HepG2 (cell line): ENCODE results near the gene PHF3. TPM values are rescaled to one million over a fixed set of nuclear protein-coding genes. Genes with fewer than 3 reads are reported as not detected.

Experiments used
- ASH2L ChIP-seq: fragments of 300-600, 200-600 bp; sonication (generic); IDR thresholded peaks from 2 replicates; pipeline ENCODE4 v1.7.0; 2017; ENCODE audit warnings: low read depth, mild to moderate bottlenecking, moderate library complexity, mixed read lengths, low read length; ENCODE audit not compliant: insufficient read length
- ATF3 ChIP-seq: sonication (generic); formaldehyde crosslinking; IDR thresholded peaks from 2 replicates; pipeline ENCODE4 v1.4.0; 2020; ENCODE audit warnings: missing genetic modification reagents
- ATF7-NPFF ChIP-seq: sonication (generic); formaldehyde crosslinking; IDR thresholded peaks from 2 replicates; pipeline ENCODE4 v1.8.1; 2023; ENCODE audit warnings: mild to moderate bottlenecking, low read depth, missing genetic modification reagents, moderate library complexity
- ATRX ChIP-seq: sonication (generic); formaldehyde crosslinking; IDR thresholded peaks from 2 replicates; pipeline ENCODE4 v1.4.0; 2020; ENCODE audit warnings: missing genetic modification reagents, borderline replicate concordance
- HMG20B ChIP-seq: conservative IDR thresholded peaks from 2 replicates; pipeline ENCODE4 v1.6.1; 2016; ENCODE audit warnings: missing genetic modification reagents, missing compliant biosample characterization
- HNRNPLL ChIP-seq: fragments of 200-400 bp; formaldehyde crosslinking; IDR thresholded peaks from 2 replicates; pipeline ENCODE4 v1.6.1; 2017; ENCODE audit warnings: mild to moderate bottlenecking, low read depth, low read length; ENCODE audit not compliant: poor library complexity, severe bottlenecking
- JARID2 ChIP-seq: sonication (generic); formaldehyde crosslinking; IDR thresholded peaks from 2 replicates; pipeline ENCODE4 v1.8.1; 2023; ENCODE audit warnings: missing genetic modification reagents, inconsistent platforms; ENCODE audit not compliant: insufficient replicate concordance
- PAWR ChIP-seq: sonication (generic); formaldehyde crosslinking; IDR thresholded peaks from 2 replicates; pipeline ENCODE4 v1.4.0; 2020; ENCODE audit warnings: missing genetic modification reagents, mild to moderate bottlenecking, borderline replicate concordance
- TSC22D2 ChIP-seq: sonication (generic); formaldehyde crosslinking; IDR thresholded peaks from 2 replicates; pipeline ENCODE4 v1.5.1; 2020; ENCODE audit warnings: missing genetic modification reagents, mild to moderate bottlenecking, borderline replicate concordance
- ZBTB10 ChIP-seq: sonication (generic); formaldehyde crosslinking; IDR thresholded peaks from 2 replicates; pipeline ENCODE4 v1.4.0; 2020; ENCODE audit warnings: missing genetic modification reagents, borderline replicate concordance
- ZBTB25 ChIP-seq: IDR thresholded peaks from 2 replicates; pipeline ENCODE4 v1.6.1; 2018; ENCODE audit warnings: missing genetic modification reagents
- ZMYM3 ChIP-seq: sonication (generic); formaldehyde crosslinking; IDR thresholded peaks from 2 replicates; pipeline ENCODE4 v1.5.1; 2020; ENCODE audit warnings: mild to moderate bottlenecking, missing genetic modification reagents
- ZNF121 ChIP-seq: sonication (generic); formaldehyde crosslinking; IDR thresholded peaks from 2 replicates; pipeline ENCODE4 v1.5.0; 2020; ENCODE audit warnings: mild to moderate bottlenecking, missing genetic modification reagents
- ZNF207 ChIP-seq: fragments of 450-650 bp; IDR thresholded peaks from 2 replicates; pipeline ENCODE4 v1.6.1; 2016; ENCODE audit warnings: antibody characterized with exemption, borderline replicate concordance
- ZNF382 ChIP-seq: sonication (generic); formaldehyde crosslinking; IDR thresholded peaks from 2 replicates; pipeline ENCODE4 v1.5.0; 2020; ENCODE audit warnings: missing genetic modification reagents, mild to moderate bottlenecking, borderline replicate concordance
- ZNF430 ChIP-seq: sonication (generic); formaldehyde crosslinking; IDR thresholded peaks from 2 replicates; pipeline ENCODE4 v1.9.0; 2021; ENCODE audit warnings: mild to moderate bottlenecking, missing genetic modification reagents
- ZNF576 ChIP-seq: sonication (generic); formaldehyde crosslinking; IDR thresholded peaks from 2 replicates; pipeline ENCODE4 v1.4.0; 2020; ENCODE audit warnings: mild to moderate bottlenecking, missing genetic modification reagents
- ZNF589 ChIP-seq: sonication (generic); formaldehyde crosslinking; conservative IDR thresholded peaks from 2 replicates; pipeline ENCODE4 v1.8.0; 2022; ENCODE audit warnings: mild to moderate bottlenecking, moderate library complexity, missing genetic modification reagents
- ZNF609 ChIP-seq: sonication (generic); formaldehyde crosslinking; IDR thresholded peaks from 2 replicates; pipeline ENCODE4 v1.4.0; 2020; ENCODE audit warnings: mild to moderate bottlenecking, missing genetic modification reagents, borderline replicate concordance
- ZNF672 ChIP-seq: sonication (generic); formaldehyde crosslinking; IDR thresholded peaks from 2 replicates; pipeline ENCODE4 v1.8.1; 2022; ENCODE audit warnings: missing genetic modification reagents
- polyA plus RNA-seq, 8 experiments: library from polyadenylated mRNA; depleted of rRNA in 3 of 8; stranded (reverse) in 7 of 8; unstranded in 1 of 8; fragments of >200 nt; fragmentation: Illumina TruSeq in 4 of 8; extraction: Trizol in 4 of 8; gene quantifications; 2 replicates each; pipeline versions ENCODE4 v1.2.1 to v1.2.3, GENCODE V29; 2011 to 2016; ENCODE audit warnings: low read depth in 4 of 8, missing spikeins in 1 of 8, mixed read lengths in 1 of 8; ENCODE audit not compliant: insufficient read depth in 1 of 8
- total RNA-seq, 5 experiments: library from RNA; depleted of rRNA; stranded (reverse); fragments of >200 nt; fragmentation: Illumina TruSeq; extraction: Trizol; gene quantifications; 2 replicates each; pipeline ENCODE4 v1.2.3, GENCODE V29; 2016; ENCODE audit warnings: low read depth in 1 of 5

The PHF3 gene
- total and polyA plus RNA-seq, 2 of the 13 experiments (the other 11 are each of a cell fraction or from before 2014, with no cell fraction given): 19.8 to 70.4 TPM

GRCh38 chr6:63589952-63590411 is 45.6 kb upstream of the PHF3 start (continued):
- TF ChIP-seq ZBTB25 (CRISPR knock-in tag) (no peak), HNRNPLL (no peak), HMG20B (no peak), JARID2 (CRISPR knock-in tag) (no peak), ZBTB10 (CRISPR knock-in tag) (no peak), ZNF672 (CRISPR knock-in tag) (no peak), ZNF609 (CRISPR knock-in tag) (no peak), TSC22D2 (no peak), ZNF121 (peak; percentile 69), ASH2L (peak; percentile 63), ATRX (no peak), PAWR (CRISPR knock-in tag) (no peak), ATF7-NPFF (no peak), ZNF382 (no peak), ZNF430 (CRISPR knock-in tag) (no peak), ATF3 (CRISPR knock-in tag) (peak; percentile 94), ZMYM3 (0 out of 2 replicates have a peak, but pooled peaks have one; percentile 21), ZNF207 (no peak), ZNF589 (CRISPR knock-in tag) (no peak), ZNF576 (CRISPR knock-in tag) (no peak)
